ENCODE results near the gene DEXI. TPM values are rescaled to one million over a fixed set of nuclear protein-coding genes. Genes with fewer than 3 reads are reported as not detected.

Gene DEXI
- total RNA-seq, 2 donors from 2014 or later: 22.9 to 24.6 TPM

DNA sequence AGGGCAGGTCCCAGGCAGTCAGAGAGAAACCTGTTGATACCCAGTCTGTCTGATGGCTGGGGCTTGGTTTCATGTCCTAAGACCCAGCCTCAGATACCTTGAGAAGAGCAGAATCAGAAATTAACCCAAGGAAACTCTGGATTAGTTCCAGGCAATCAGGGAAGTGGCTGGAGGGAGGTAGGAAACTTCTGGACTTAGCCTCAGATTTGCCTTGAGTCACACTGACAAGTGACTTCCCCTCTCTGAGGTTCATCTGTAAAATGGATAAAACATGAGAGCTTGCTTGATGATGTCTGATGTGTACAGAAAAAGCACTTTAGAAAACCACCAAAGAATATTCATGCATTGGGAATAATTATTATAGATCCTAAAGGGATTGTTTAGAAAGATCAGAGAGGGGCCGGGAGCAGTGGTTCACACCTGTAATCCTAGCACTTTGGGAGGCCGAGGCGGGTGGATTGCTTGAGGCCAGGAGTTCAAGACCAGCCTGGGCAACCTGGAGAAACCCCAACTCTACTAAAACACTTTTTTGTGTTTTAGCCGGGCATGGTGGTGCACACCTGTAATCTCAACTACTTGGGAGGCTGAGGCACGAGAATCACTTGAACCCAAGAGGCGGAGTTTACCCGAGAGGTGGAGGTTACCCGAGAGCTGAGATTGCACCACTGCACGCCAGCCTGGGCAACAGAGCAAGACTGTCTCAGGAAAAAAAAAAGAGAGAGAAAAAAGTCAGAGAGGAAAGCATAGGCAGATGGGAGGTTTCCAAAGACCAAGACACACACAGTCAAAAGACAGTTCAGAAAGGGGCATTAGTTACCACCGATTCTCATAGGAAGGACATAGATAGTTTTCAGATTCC lies 61.4 kb downstream of the DEXI start:
- no peak for DNase-seq
- intact Hi-C loops (cut with DNase I, micrococcal nuclease): no loop called here
- ATAC-seq: no peak

- intact Hi-C loops (cut with DNase I, micrococcal nuclease): no loop called here
- no peak for ATAC-seq
- DNase-seq: no peak
Measured at GRCh38 chr16:10879681-10880589, 62.3 kb downstream of the DEXI start.

Other genes with a start within 250 kb of the DEXI start
- gene TEKT5, start 247.5 kb downstream of the DEXI start, total RNA-seq: under 1 TPM; 0.50 to 0.52 TPM
- 10 to 100 TPM; 24.2 to 29.3 TPM for gene NUBP1, start 198.6 kb downstream of the DEXI start, total RNA-seq
- gene TVP23A, start 123.7 kb downstream of the DEXI start, total RNA-seq: under 1 TPM in 1 of 2 donors, not detected in 1; 0.78 TPM
- gene CIITA, start 65.3 kb downstream of the DEXI start, total RNA-seq: 10 to 100 TPM in 1 of 2 donors, 1 to 10 TPM in 1; 4.9 to 10.2 TPM
- 10 to 100 TPM; 27.3 to 41.6 TPM for gene CLEC16A, start 2.1 kb upstream of the DEXI start, total RNA-seq

Data from left colon (tissue), 2 donors.